GM12891 (cell line): ENCODE data around the gene LTV1.

Experiments
- POLR2A ChIP-seq: IDR thresholded peaks from 2 replicates; pipeline ENCODE4 v1.6.1; 2011; ENCODE audit warnings: low read depth, low read length, control low read depth
- POLR2AphosphoS5 ChIP-seq: IDR thresholded peaks from 2 replicates; pipeline ENCODE4 v1.6.1; 2011; ENCODE audit warnings: low read depth, low read length, control low read depth
- POU2F2 ChIP-seq: IDR thresholded peaks from 2 replicates; pipeline ENCODE4 v1.6.1; 2011; ENCODE audit warnings: low read depth, mild to moderate bottlenecking, control low read depth, low read length, moderate library complexity
- SPI1 ChIP-seq: IDR thresholded peaks from 2 replicates; pipeline ENCODE4 v1.6.1; 2011; ENCODE audit warnings: low read depth, low read length, control low read depth
- TAF1 ChIP-seq: IDR thresholded peaks from 2 replicates; pipeline ENCODE4 v1.6.1; 2011; ENCODE audit warnings: low read depth, low read length, control low read depth

GRCh38 chr6:143896126-143896860 is 53.2 kb downstream of the LTV1 start:
- TF ChIP-seq POLR2A = no peak
- TF ChIP-seq POU2F2 = no peak
- no peak for TF ChIP-seq POLR2AphosphoS5
- no peak for TF ChIP-seq TAF1
- no peak for TF ChIP-seq SPI1
